Fibroblast of pulmonary artery (primary cell): ENCODE results near the gene PCLO.

ENCODE experiments used
- DNase-seq: peaks from one replicate; pipeline ENCODE4 v3.0.0-alpha.2; 2010; ENCODE audit warnings: low read depth
- H3K4me3 ChIP-seq: replicated peaks from 2 replicates; pipeline ENCODE4 v1.5.1; 2011; ENCODE audit warnings: low read depth, mild to moderate bottlenecking, control low read depth, low read length, moderate library complexity
- TF ChIP-seq, protein P1 (sequence below): IDR thresholded peaks from 2 replicates; pipeline ENCODE4 v1.5.1; 2011; ENCODE audit warnings: mild to moderate bottlenecking, control low read depth, low read length, inconsistent platforms; ENCODE audit errors: missing control alignments

Gene PCLO

GRCh38 chr7:82750007-82750406 lies 412.7 kb downstream of the PCLO start:
- TF ChIP-seq, protein P1, sequence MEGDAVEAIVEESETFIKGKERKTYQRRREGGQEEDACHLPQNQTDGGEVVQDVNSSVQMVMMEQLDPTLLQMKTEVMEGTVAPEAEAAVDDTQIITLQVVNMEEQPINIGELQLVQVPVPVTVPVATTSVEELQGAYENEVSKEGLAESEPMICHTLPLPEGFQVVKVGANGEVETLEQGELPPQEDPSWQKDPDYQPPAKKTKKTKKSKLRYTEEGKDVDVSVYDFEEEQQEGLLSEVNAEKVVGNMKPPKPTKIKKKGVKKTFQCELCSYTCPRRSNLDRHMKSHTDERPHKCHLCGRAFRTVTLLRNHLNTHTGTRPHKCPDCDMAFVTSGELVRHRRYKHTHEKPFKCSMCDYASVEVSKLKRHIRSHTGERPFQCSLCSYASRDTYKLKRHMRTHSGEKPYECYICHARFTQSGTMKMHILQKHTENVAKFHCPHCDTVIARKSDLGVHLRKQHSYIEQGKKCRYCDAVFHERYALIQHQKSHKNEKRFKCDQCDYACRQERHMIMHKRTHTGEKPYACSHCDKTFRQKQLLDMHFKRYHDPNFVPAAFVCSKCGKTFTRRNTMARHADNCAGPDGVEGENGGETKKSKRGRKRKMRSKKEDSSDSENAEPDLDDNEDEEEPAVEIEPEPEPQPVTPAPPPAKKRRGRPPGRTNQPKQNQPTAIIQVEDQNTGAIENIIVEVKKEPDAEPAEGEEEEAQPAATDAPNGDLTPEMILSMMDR, result no peak
- DNase-seq, result no peak
- no peak overlapping the region for H3K4me3 ChIP-seq

DNA sequence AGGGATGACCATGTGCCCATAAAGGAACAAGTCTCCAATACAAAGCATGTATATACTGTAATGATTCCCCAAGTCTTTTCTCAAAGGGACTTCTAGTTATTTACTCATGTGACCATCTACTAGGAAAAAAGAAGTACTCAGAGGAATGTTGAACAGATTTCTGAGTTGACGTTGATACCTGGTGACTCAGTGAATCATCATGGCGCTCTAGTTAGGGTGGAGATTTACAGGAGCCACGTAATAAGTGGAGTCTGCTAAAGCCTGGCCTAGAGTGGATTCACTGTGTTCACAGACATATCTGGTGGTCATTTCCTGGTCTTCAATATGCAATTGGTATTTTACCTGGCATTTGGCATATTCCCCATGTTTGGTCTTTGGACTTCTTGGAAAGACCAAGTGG lies 416.9 kb downstream of the PCLO start:
- TF ChIP-seq, protein P1, result no peak
- no peak for DNase-seq
- no peak overlapping the region for H3K4me3 ChIP-seq

DNA sequence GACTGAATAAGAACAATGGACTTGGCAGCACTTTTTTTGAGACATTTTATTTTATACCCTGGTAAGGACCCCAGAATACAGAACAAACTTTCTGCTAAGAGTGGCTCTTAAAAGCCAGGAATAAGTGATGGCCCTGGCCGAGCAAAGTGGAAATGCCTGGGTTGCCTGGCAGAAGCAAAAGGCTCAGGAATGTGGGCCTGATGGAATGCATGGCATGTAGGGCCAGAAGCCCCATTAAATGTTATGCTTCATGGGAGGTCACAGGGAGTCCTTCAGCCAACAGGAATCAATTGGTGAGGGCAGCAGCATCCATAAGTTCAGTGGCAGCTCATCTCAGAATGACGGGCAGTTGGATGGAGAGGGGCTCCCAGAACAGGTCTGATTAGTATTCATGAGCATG lies 417.6 kb downstream of the PCLO start:
- H3K4me3 ChIP-seq, result no peak overlapping the region
- TF ChIP-seq, protein P1, result no peak
- DNase-seq, result no peak

- no peak for DNase-seq
- H3K4me3 ChIP-seq, result no peak overlapping the region
- TF ChIP-seq, protein P1, result no peak
Measured at GRCh38 chr7:82742163-82742562, 420.5 kb downstream of the PCLO start.

DNA sequence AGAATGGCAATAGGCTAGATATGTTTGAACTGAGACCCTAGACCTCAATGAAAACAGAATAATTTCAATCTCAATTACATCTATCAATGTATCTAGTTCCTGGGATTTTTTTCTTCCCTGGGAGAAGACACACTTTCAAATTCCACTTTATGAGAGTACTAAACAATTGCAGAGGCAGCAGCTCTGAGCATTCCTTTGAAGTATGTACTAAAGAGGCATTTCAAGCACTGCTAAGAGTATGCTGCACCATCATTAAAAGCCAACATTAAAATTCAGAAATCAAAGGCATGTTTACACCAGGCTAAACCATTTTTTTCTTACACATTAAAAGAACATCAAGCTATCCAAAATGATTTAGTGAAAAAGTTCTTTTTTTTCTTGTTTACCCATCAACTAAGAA lies 421.2 kb downstream of the PCLO start:
- no peak for DNase-seq
- TF ChIP-seq, protein P1, result no peak
- H3K4me3 ChIP-seq, result no peak overlapping the region

GRCh38 chr7:82740246-82740848 lies 422.3 kb downstream of the PCLO start:
- peak; percentile 72 for DNase-seq
- TF ChIP-seq, protein P1, result peak; percentile 87
- no peak overlapping the region for H3K4me3 ChIP-seq

GRCh38 chr7:82736633-82737032 lies 426.1 kb downstream of the PCLO start:
- TF ChIP-seq, protein P1, result no peak
- no peak for DNase-seq
- H3K4me3 ChIP-seq, result no peak overlapping the region
